Activated T-helper 1 cell treated with Interleukin-2 at 50 U/mL for 16 hours (primary cell): ENCODE measurements around the gene DRC7.

ENCODE experiments used
- DNase-seq: peaks from one replicate; pipeline ENCODE4 v3.0.0-alpha.2; 2020; ENCODE audit warnings: low read depth

DRC7 gene

GRCh38 chr16:57675741-57676551 lies 18.7 kb upstream of the DRC7 start:
- no peak for DNase-seq

GRCh38 chr16:57676553-57677085 lies 18.0 kb upstream of the DRC7 start:
- DNase-seq = no peak

- DNase-seq = no peak
Measured at GRCh38 chr16:57677622-57678369, 16.8 kb upstream of the DRC7 start.

- no peak for DNase-seq
Measured at GRCh38 chr16:57679016-57679415, 15.6 kb upstream of the DRC7 start.

GRCh38 chr16:57679767-57680482 lies 14.7 kb upstream of the DRC7 start:
- DNase-seq = no peak

- DNase-seq = no peak
Measured at GRCh38 chr16:57680842-57681375, 13.7 kb upstream of the DRC7 start.

GRCh38 chr16:57681950-57682728 lies 12.5 kb upstream of the DRC7 start:
- no peak for DNase-seq

- no peak for DNase-seq
Measured at GRCh38 chr16:57682809-57683635, 11.6 kb upstream of the DRC7 start.

GRCh38 chr16:57683636-57684545 lies 10.7 kb upstream of the DRC7 start:
- no peak for DNase-seq

GRCh38 chr16:57684626-57685358 lies 9.8 kb upstream of the DRC7 start:
- no peak for DNase-seq

GRCh38 chr16:57685633-57686032 lies 9.0 kb upstream of the DRC7 start:
- no peak for DNase-seq

GRCh38 chr16:57686577-57686976 lies 8.0 kb upstream of the DRC7 start:
- no peak for DNase-seq

GRCh38 chr16:57687363-57687929 lies 7.2 kb upstream of the DRC7 start:
- DNase-seq = no peak

GRCh38 chr16:57688487-57688986 lies 6.1 kb upstream of the DRC7 start:
- no peak for DNase-seq

GRCh38 chr16:57688987-57689761 lies 5.4 kb upstream of the DRC7 start:
- DNase-seq = no peak

- peak; percentile 7 for DNase-seq
Measured at GRCh38 chr16:57689762-57690558, 4.6 kb upstream of the DRC7 start.
